HG02763 (cell line): ENCODE data around the gene ULK1.
"Not testable (repeated sequence)": the region's sequence is repeated elsewhere in the genome, so short reads cannot be mapped to it uniquely, and the experiment has no call there.

ENCODE experiments used
- ATAC-seq: cut with Tn5 transposase; IDR thresholded peaks from one replicate; pipeline ENCODE4 v1.9.1; 2021; ENCODE audit warnings: mild to moderate bottlenecking, moderate library complexity; ENCODE audit not compliant: unreplicated experiment

Gene ULK1

DNA sequence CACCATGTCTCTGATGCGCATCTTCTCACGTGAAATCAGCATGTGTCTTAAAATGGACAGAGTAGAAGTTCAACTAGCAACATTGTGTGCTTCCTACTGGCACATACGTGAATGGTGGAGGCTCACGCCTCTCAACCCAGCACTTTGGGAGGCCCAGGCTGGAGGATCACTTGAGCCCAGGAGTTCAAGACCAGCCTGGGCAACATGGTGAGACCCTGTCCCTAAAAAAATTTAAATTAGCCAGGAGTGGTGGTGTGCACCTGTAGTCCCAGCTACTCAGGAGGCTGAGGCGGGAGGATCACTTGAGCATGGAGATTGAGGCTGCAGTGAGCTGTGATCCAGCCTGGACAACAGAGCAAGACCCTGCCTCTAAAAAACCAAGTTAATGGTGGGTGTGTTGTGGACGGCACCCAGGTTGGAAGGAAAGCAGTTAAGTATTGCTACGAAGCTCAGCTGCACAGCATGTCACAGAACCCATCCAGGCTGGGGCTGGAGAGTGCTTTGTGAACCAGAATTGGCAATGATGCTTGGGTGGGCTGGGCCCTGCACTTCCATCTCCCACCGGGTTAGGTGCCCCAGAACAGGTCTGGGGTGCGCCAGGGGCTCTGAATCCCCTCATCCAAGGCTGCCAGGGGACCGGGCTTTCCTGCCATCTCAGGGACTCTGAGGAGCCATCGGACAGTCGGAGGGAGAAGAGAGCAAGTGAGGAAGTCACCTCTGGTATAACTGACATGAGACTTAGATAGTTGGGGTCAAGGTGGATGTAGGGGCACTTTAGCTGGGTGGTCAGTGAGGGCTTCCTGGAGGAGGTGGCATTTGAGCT, 33.0 kb upstream of the ULK1 start:
- ATAC-seq: no peak

DNA sequence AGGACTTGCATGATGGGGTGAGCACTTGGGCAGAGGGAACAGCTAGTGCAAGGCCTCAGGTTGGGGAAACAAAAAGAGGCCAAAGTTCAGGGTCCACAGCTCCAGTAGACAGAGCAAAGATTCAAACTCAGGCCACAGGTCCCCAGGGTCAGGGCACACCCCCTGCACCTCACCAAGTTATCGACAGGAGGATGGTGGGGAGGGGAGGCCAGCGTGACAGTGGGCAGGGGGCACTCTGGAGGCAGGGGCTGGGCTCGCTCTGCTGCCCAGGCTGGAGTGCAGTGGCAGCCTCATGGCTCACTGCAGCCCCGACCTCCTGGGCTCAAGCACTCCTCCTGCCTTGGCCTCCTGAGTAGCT, 32.4 kb upstream of the ULK1 start:
- no peak for ATAC-seq

DNA sequence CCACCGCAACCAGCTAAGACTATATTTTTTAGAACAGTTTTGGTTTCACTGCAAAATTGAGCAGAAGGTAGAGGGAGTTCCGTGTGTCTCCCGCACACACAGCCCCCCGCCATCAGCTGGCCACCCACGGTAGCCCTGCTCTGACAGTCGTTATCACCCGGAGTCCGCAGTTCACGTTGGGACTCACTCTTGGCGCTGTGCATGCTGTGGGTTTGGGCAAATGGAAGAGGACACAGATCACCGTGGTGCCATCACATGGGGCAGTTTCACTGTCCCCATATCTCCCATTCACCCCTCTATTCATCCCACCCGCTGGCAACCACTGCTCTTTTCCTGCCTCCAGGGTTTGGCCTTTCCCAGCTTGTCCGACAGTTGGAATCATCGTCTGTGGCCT, 31.8 kb upstream of the ULK1 start:
- ATAC-seq: no peak

- ATAC-seq: no peak
Observed at GRCh38 chr12:131862994-131863710, 31.3 kb upstream of the ULK1 start.

GRCh38 chr12:131863711-131864396, 30.6 kb upstream of the ULK1 start:
- no peak for ATAC-seq

- no peak for ATAC-seq
Observed at GRCh38 chr12:131864469-131864868, 30.0 kb upstream of the ULK1 start.

- ATAC-seq: no peak
Observed at GRCh38 chr12:131865180-131865875, 29.1 kb upstream of the ULK1 start.

DNA sequence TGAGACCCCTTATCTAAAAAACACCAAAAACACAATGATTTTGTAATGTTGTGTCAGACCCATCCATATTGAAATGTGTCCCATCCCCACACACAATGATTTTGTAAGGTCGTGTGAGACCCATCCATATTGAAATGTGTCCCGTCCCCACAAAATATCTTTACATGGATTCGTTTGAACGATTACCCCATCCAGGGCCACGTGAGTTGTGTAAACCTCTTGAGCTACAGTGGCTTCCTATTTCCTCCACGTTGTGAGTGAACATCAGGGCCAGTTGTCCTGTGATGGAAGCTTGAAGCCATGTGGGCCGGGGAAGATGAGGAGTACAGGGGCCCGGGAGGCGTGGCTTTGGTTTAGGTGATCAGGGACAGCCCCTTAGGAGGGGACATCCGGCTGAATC, 27.0 kb upstream of the ULK1 start:
- no peak for ATAC-seq

GRCh38 chr12:131867891-131868675, 26.3 kb upstream of the ULK1 start:
- ATAC-seq: no peak

DNA sequence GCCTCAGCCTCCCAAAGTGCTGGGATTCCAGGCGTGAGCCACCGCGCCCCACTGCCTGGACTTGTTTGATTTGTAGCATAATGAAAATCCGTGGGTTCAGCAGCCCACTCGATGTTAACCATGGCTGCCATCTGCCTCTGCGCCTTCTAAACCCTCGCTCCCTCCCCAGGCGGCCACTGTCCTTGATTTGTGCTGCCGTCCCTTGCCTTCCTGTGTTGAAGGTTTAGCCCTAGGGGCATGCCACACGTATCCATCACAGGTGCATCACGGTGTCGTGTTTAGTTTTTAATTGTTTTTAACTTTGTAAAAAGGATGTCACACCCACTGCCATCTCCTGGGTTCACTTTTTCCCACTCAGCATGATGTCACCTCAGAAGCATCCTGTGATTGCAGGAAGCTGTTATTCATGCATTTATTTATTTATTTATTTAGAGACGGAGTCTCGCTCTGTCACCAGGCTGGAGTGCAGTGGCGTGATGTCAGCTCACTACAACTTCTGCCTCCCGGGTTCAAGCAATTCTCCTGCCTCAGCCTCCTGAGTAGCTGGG, 24.5 kb upstream of the ULK1 start:
- no peak for ATAC-seq

- no peak for ATAC-seq
Observed at GRCh38 chr12:131871677-131872076, 22.7 kb upstream of the ULK1 start.

DNA sequence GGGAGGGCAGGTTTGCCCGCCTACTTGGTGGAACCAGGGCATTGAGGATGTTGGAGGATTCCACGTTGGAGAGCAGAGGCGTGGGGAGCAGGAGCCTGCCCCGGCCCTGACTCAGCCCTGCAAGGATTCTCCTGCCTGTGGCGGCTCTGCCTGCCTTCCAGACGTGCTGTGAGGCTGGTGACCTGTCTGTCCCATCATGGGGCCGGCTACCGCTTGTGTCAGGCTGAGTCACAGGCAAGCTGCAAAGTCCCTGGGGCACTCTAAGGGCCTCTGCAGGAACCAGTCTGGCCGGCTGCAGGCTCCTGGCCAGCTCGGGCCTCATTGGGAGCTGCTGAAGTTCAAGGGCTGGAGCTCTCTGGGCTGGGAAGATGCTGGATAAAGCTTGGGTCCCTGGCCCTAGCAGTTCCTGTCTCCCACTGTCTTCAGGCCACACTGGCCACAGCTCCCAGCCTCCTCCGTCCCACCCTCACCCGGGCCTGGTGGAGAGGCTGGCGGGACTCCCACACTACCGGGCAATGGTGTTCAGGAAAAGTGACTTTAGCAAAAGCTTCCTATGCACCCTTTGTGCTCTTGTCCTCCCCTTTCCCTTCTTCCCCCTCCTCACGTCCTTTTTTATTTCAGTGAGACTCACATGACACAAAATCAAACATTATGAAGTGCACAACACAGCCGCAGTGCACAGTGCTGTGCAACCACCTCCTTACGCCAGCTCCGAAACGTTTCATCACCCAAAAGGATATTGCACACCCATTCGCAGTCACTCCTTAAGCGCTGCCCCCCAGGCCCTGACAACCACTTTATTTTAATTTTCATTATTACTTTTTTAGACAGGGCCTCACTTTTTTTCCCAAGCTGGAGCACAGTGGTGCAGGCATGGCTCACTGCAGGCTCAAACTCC, 22.0 kb upstream of the ULK1 start:
- ATAC-seq: no peak

- ATAC-seq: no peak
Observed at GRCh38 chr12:131873293-131873692, 21.1 kb upstream of the ULK1 start.

- not testable (repeated sequence) for ATAC-seq
Observed at GRCh38 chr12:131874972-131875371, 19.4 kb upstream of the ULK1 start.

DNA sequence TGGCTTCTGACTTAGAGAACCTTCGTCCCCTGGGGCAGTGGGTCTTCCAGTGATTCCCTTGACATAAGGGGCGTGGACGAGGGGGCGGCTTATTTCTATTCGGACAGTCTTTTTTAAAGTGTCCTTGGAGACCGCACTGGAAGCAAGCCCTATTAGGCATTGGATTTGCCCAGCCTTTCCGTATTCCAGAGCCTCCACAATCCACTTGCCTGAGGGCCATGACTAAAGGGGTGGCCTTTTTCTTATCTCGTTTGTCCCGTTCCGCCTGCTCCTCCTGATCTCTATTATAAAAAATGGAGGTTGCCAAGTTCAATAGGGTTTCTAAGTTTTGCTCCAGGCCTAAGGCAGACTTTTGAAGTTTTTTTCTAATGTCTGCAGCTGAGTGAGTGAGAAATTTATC, 17.2 kb upstream of the ULK1 start:
- not testable (repeated sequence) for ATAC-seq

- ATAC-seq: not testable (repeated sequence)
Observed at GRCh38 chr12:131878436-131878835, 16.0 kb upstream of the ULK1 start.

GRCh38 chr12:131882804-131883520, 11.5 kb upstream of the ULK1 start:
- ATAC-seq: no peak

- no peak for ATAC-seq
Observed at GRCh38 chr12:131883521-131883900, 10.9 kb upstream of the ULK1 start.

DNA sequence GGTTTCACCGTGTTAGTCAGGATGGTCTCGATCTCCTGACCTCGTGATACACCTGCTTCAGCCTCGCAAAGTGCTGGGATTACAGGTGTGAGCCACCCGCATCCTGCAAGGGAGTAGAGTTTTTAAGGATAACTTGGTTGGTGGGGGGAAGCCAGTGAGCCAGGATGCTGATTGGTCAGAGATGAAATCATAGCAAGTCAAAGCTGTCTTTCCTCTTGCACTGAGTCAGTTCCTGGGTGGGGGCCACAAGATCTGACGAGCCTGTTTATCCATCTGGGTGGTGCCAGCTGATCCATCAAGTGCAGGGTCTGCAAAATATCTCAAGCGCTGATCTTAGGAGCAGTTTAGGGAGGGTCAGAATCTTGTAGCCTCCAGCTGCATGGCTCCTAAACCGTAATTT, 9.3 kb upstream of the ULK1 start:
- ATAC-seq: not testable (repeated sequence)
